ENCODE results near the gene ZDHHC11.
"Not testable (repeated sequence)": the region's sequence is repeated elsewhere in the genome, so short reads cannot be mapped to it uniquely, and the experiment has no call there.

The ZDHHC11 gene

GRCh38 chr5:880816-881550, 30.2 kb upstream of the ZDHHC11 start:
- no peak for DNase-seq (ENCODE audit: low read depth in 2 of 2)

GRCh38 chr5:878677-879076, 27.9 kb upstream of the ZDHHC11 start:
- DNase-seq (ENCODE audit: low read depth in 2 of 2), result not testable (repeated sequence)

GRCh38 chr5:878125-878524, 27.3 kb upstream of the ZDHHC11 start:
- no peak for DNase-seq (ENCODE audit: low read depth in 2 of 2)

GRCh38 chr5:876398-877365, 25.9 kb upstream of the ZDHHC11 start:
- no peak for DNase-seq (ENCODE audit: low read depth in 2 of 2)

- no peak for DNase-seq (ENCODE audit: low read depth in 2 of 2)
Observed at GRCh38 chr5:875931-876330, 25.1 kb upstream of the ZDHHC11 start.

- DNase-seq (ENCODE audit: low read depth in 2 of 2), result no peak
Observed at GRCh38 chr5:873328-873727, 22.5 kb upstream of the ZDHHC11 start.

GRCh38 chr5:872301-872700, 21.5 kb upstream of the ZDHHC11 start:
- no peak for DNase-seq (ENCODE audit: low read depth in 2 of 2)

GRCh38 chr5:871596-872298, 21.0 kb upstream of the ZDHHC11 start:
- no peak for DNase-seq (ENCODE audit: low read depth in 2 of 2)

GRCh38 chr5:870956-871355, 20.2 kb upstream of the ZDHHC11 start:
- DNase-seq (ENCODE audit: low read depth in 2 of 2), result no peak

GRCh38 chr5:868428-869135, 17.8 kb upstream of the ZDHHC11 start:
- DNase-seq (ENCODE audit: low read depth in 2 of 2), result no peak

- DNase-seq (ENCODE audit: low read depth in 2 of 2), result no peak
Observed at GRCh38 chr5:867300-867870, 16.6 kb upstream of the ZDHHC11 start.

- no peak for DNase-seq (ENCODE audit: low read depth in 2 of 2)
Observed at GRCh38 chr5:865771-866170, 15.0 kb upstream of the ZDHHC11 start.

- DNase-seq (ENCODE audit: low read depth in 2 of 2), result no peak
Observed at GRCh38 chr5:865168-865521, 14.4 kb upstream of the ZDHHC11 start.

- DNase-seq (ENCODE audit: low read depth in 2 of 2), result no peak
Observed at GRCh38 chr5:864492-865167, 13.8 kb upstream of the ZDHHC11 start.

- DNase-seq (ENCODE audit: low read depth in 2 of 2), result no peak
Observed at GRCh38 chr5:863244-863805, 12.5 kb upstream of the ZDHHC11 start.

GRCh38 chr5:862367-863243, 11.8 kb upstream of the ZDHHC11 start:
- DNase-seq (ENCODE audit: low read depth in 2 of 2), result no peak

GRCh38 chr5:861442-862366, 10.9 kb upstream of the ZDHHC11 start:
- no peak for DNase-seq (ENCODE audit: low read depth in 2 of 2)

GRCh38 chr5:860506-861150, 9.8 kb upstream of the ZDHHC11 start:
- DNase-seq (ENCODE audit: low read depth in 2 of 2), result no peak
